HepG2 (cell line): ENCODE measurements around the gene HNRNPM. TPM values are rescaled to one million over a fixed set of nuclear protein-coding genes. Genes with fewer than 3 reads are reported as not detected.

ENCODE experiments used
- BHLHE40 ChIP-seq: IDR thresholded peaks from 2 replicates; pipeline ENCODE4 v1.6.1; 2011; ENCODE audit warnings: low read length, improper control_type of control experiment
- KDM4B ChIP-seq: sonication (generic); formaldehyde crosslinking; IDR thresholded peaks from 2 replicates; pipeline ENCODE4 v1.4.0; 2020; ENCODE audit warnings: missing genetic modification reagents
- NFIC ChIP-seq: IDR thresholded peaks from 2 replicates; pipeline ENCODE4 v1.6.1; 2012; ENCODE audit warnings: mild to moderate bottlenecking, low read length, inconsistent platforms
- NFYB ChIP-seq: sonication (generic); formaldehyde crosslinking; IDR thresholded peaks from 2 replicates; pipeline ENCODE4 v1.4.0; 2020; ENCODE audit warnings: missing genetic modification reagents
- SKIL ChIP-seq: sonication (generic); formaldehyde crosslinking; IDR thresholded peaks from 2 replicates; pipeline ENCODE4 v1.8.0; 2022; ENCODE audit warnings: missing genetic modification reagents, mild to moderate bottlenecking, moderate library complexity, borderline replicate concordance
- SYNCRIP ChIP-seq: fragments of 200-400 bp; formaldehyde crosslinking; IDR thresholded peaks from 2 replicates; pipeline ENCODE4 v1.6.1; 2018; ENCODE audit warnings: mild to moderate bottlenecking, low read depth, low read length; ENCODE audit not compliant: insufficient read depth
- TEAD3 ChIP-seq: optimal IDR thresholded peaks from 2 replicates; pipeline ENCODE3; 2016; ENCODE audit warnings: borderline replicate concordance
- ZBTB1 ChIP-seq: sonication (generic); formaldehyde crosslinking; IDR thresholded peaks from 2 replicates; pipeline ENCODE4 v1.4.0; 2020; ENCODE audit warnings: missing genetic modification reagents, borderline replicate concordance
- ZBTB4 ChIP-seq: sonication (generic); formaldehyde crosslinking; IDR thresholded peaks from 2 replicates; pipeline ENCODE4 v1.4.0; 2020; ENCODE audit warnings: missing genetic modification reagents, mild to moderate bottlenecking, borderline replicate concordance
- ZBTB7A ChIP-seq: sonication (generic); formaldehyde crosslinking; IDR thresholded peaks from 2 replicates; pipeline ENCODE4 v1.8.0; 2022; ENCODE audit warnings: mild to moderate bottlenecking, missing genetic modification reagents
- ZFP36L2 ChIP-seq: sonication (generic); formaldehyde crosslinking; IDR thresholded peaks from 2 replicates; pipeline ENCODE4 v1.4.0; 2020; ENCODE audit warnings: missing genetic modification reagents
- ZNF160 ChIP-seq: sonication (generic); formaldehyde crosslinking; IDR thresholded peaks from 2 replicates; pipeline ENCODE4 v1.8.0; 2022; ENCODE audit warnings: mild to moderate bottlenecking, inconsistent platforms, missing genetic modification reagents
- ZNF264 ChIP-seq: sonication (generic); formaldehyde crosslinking; IDR thresholded peaks from 2 replicates; pipeline ENCODE4 v1.4.0; 2020; ENCODE audit warnings: missing genetic modification reagents
- ZNF580 ChIP-seq: IDR thresholded peaks from 2 replicates; pipeline ENCODE4 v1.6.1; 2016; ENCODE audit warnings: low read depth, borderline replicate concordance
- ZNF710 ChIP-seq: sonication (generic); formaldehyde crosslinking; IDR thresholded peaks from 2 replicates; pipeline ENCODE4 v1.5.0; 2020; ENCODE audit warnings: mild to moderate bottlenecking, missing genetic modification reagents, borderline replicate concordance
- polyA plus RNA-seq, 8 experiments: library from polyadenylated mRNA; depleted of rRNA in 3 of 8; stranded (reverse) in 7 of 8; unstranded in 1 of 8; fragments of >200 nt; fragmentation: Illumina TruSeq in 4 of 8; extraction: Trizol in 4 of 8; gene quantifications; 2 replicates each; pipeline versions ENCODE4 v1.2.1 to v1.2.3, GENCODE V29; 2011 to 2016; ENCODE audit warnings: low read depth in 4 of 8, missing spikeins in 1 of 8, mixed read lengths in 1 of 8; ENCODE audit not compliant: insufficient read depth in 1 of 8
- total RNA-seq, 5 experiments: library from RNA; depleted of rRNA; stranded (reverse); fragments of >200 nt; fragmentation: Illumina TruSeq; extraction: Trizol; gene quantifications; 2 replicates each; pipeline ENCODE4 v1.2.3, GENCODE V29; 2016; ENCODE audit warnings: low read depth in 1 of 5

The HNRNPM gene
- total and polyA plus RNA-seq, 2 of the 13 experiments (the other 11 are each of a cell fraction or from before 2014, with no cell fraction given) = 56.7 to 102 TPM

- TF ChIP-seq ZNF710 (CRISPR knock-in tag) = peak; percentile 58; the same call in 1 of the 2 replicates
- TF ChIP-seq ZBTB1 (CRISPR knock-in tag) = no peak
- no peak for TF ChIP-seq NFIC
- no peak for TF ChIP-seq ZFP36L2 (CRISPR knock-in tag)
- TF ChIP-seq NFYB = no peak; the same call in 1 of the 2 replicates
- peak; percentile 83; the same call in 1 of the 2 replicates for TF ChIP-seq ZNF160 (CRISPR knock-in tag)
- no peak for TF ChIP-seq ZBTB4 (CRISPR knock-in tag)
- TF ChIP-seq ZBTB7A (CRISPR knock-in tag) = 0 out of 2 replicates have a peak, but pooled peaks have one; percentile 45
- TF ChIP-seq KDM4B (CRISPR knock-in tag) = no peak
- TF ChIP-seq SYNCRIP = no peak
- no peak for TF ChIP-seq TEAD3 (CRISPR knock-in tag)
- TF ChIP-seq BHLHE40 = no peak
- TF ChIP-seq ZNF580 (CRISPR knock-in tag) = no peak; the same call in 1 of the 2 replicates
- no peak for TF ChIP-seq SKIL (CRISPR knock-in tag)
- no peak for TF ChIP-seq ZNF264 (CRISPR knock-in tag)
Measured at GRCh38 chr19:8513687-8514504, 69.1 kb downstream of the HNRNPM start, which contains the start of gene ZNF414 (continued).
